DMS 273 (cell line): Measurements from ENCODE around the gene IL1RAPL1.

Experiments used
- DNase-seq: peaks from one replicate; lab custom pipeline; 2025; ENCODE audit not compliant: unreplicated experiment; lab: John Stamatoyannopoulos, UW

The IL1RAPL1 gene

GRCh38 chrX:29721152-29721551 is 1133.9 kb downstream of the IL1RAPL1 start:
- DNase-seq, result no peak

GRCh38 chrX:29724316-29724715 is 1137.1 kb downstream of the IL1RAPL1 start:
- no peak for DNase-seq

GRCh38 chrX:29726811-29727210 is 1139.6 kb downstream of the IL1RAPL1 start:
- DNase-seq, result no peak

- DNase-seq, result no peak
These were observed 1141.4 kb downstream of the IL1RAPL1 start for GRCh38 chrX:29728639-29729038.

- DNase-seq, result no peak
These were observed 1157.7 kb downstream of the IL1RAPL1 start for GRCh38 chrX:29744966-29745365.

GRCh38 chrX:29746326-29746725 is 1159.1 kb downstream of the IL1RAPL1 start:
- DNase-seq, result no peak

GRCh38 chrX:29762006-29762405 is 1174.8 kb downstream of the IL1RAPL1 start:
- no peak for DNase-seq

GRCh38 chrX:29775890-29776289 is 1188.6 kb downstream of the IL1RAPL1 start:
- DNase-seq, result no peak

- no peak for DNase-seq
These were observed 1200.4 kb downstream of the IL1RAPL1 start for GRCh38 chrX:29787656-29788055.

GRCh38 chrX:29788991-29789699 is 1201.9 kb downstream of the IL1RAPL1 start:
- DNase-seq, result no peak

GRCh38 chrX:29792335-29792734 is 1205.1 kb downstream of the IL1RAPL1 start:
- DNase-seq, result no peak

GRCh38 chrX:29797156-29797555 is 1209.9 kb downstream of the IL1RAPL1 start:
- no peak for DNase-seq

- no peak for DNase-seq
These were observed 1211.2 kb downstream of the IL1RAPL1 start for GRCh38 chrX:29798469-29798868.

- DNase-seq, result no peak
These were observed 1225.9 kb downstream of the IL1RAPL1 start for GRCh38 chrX:29813174-29813573.

GRCh38 chrX:29824176-29824906 is 1237.1 kb downstream of the IL1RAPL1 start:
- no peak for DNase-seq

GRCh38 chrX:29826742-29827141 is 1239.5 kb downstream of the IL1RAPL1 start:
- no peak for DNase-seq

- no peak for DNase-seq
These were observed 1247.1 kb downstream of the IL1RAPL1 start for GRCh38 chrX:29834311-29834710.

- DNase-seq, result no peak
These were observed 1247.5 kb downstream of the IL1RAPL1 start for GRCh38 chrX:29834764-29835163.

GRCh38 chrX:29841750-29842149 is 1254.5 kb downstream of the IL1RAPL1 start:
- no peak for DNase-seq

GRCh38 chrX:29842552-29842951 is 1255.3 kb downstream of the IL1RAPL1 start:
- no peak for DNase-seq

GRCh38 chrX:29851857-29852605 is 1264.8 kb downstream of the IL1RAPL1 start:
- no peak for DNase-seq

- DNase-seq, result no peak
These were observed 1265.5 kb downstream of the IL1RAPL1 start for GRCh38 chrX:29852767-29853166.
